Neural cell (in vitro differentiated cells): ENCODE results near the gene TLNRD1.

Experiments
- CTCF ChIP-seq: fragments of 450-650 bp; IDR thresholded peaks from 2 replicates; pipeline ENCODE4 v1.5.1; 2014; ENCODE audit warnings: antibody characterized with exemption, mild to moderate bottlenecking, moderate library complexity; ENCODE audit not compliant: poor library complexity, severe bottlenecking
- EP300 ChIP-seq: fragments of 450-650 bp; conservative IDR thresholded peaks from 2 replicates; pipeline ENCODE4 v1.6.1; 2014; ENCODE audit warnings: antibody characterized with exemption, mild to moderate bottlenecking, moderate library complexity; ENCODE audit not compliant: poor library complexity, severe bottlenecking
- EZH2 ChIP-seq: fragments of 200-600, 300-800 bp; shearing (Covaris generic), sonication (generic); IDR thresholded peaks from 2 replicates; pipeline ENCODE4 v1.6.1; 2014; ENCODE audit warnings: antibody characterized with exemption, low read length, borderline replicate concordance, mild to moderate bottlenecking; ENCODE audit not compliant: insufficient read depth, poor library complexity, severe bottlenecking
- POLR2AphosphoS5 ChIP-seq: IDR thresholded peaks from 2 replicates; pipeline ENCODE4 v1.6.1; 2012
- RAD21 ChIP-seq: fragments of 450-650 bp; conservative IDR thresholded peaks from 2 replicates; pipeline ENCODE4 v1.6.1; 2014; ENCODE audit warnings: antibody characterized with exemption, mild to moderate bottlenecking, moderate library complexity
- SMC3 ChIP-seq: fragments of 450-650 bp; conservative IDR thresholded peaks from 2 replicates; pipeline ENCODE4 v1.6.1; 2014; ENCODE audit warnings: antibody characterized with exemption, mild to moderate bottlenecking, moderate library complexity; ENCODE audit not compliant: poor library complexity
- TAF1 ChIP-seq: IDR thresholded peaks from 2 replicates; pipeline ENCODE4 v1.6.1; 2012; ENCODE audit warnings: low read depth
- TF ChIP-seq, protein P1 (sequence below): IDR thresholded peaks from 2 replicates; pipeline ENCODE4 v1.6.1; 2012; ENCODE audit warnings: borderline replicate concordance

- TF ChIP-seq CTCF, result peak; percentile 91
- no peak for TF ChIP-seq EZH2
- TF ChIP-seq POLR2AphosphoS5, result no peak
- peak; percentile 93 for TF ChIP-seq RAD21
- peak; percentile 89 for TF ChIP-seq SMC3
- TF ChIP-seq TAF1, result no peak
- TF ChIP-seq EP300, result no peak
- TF ChIP-seq, protein P1, sequence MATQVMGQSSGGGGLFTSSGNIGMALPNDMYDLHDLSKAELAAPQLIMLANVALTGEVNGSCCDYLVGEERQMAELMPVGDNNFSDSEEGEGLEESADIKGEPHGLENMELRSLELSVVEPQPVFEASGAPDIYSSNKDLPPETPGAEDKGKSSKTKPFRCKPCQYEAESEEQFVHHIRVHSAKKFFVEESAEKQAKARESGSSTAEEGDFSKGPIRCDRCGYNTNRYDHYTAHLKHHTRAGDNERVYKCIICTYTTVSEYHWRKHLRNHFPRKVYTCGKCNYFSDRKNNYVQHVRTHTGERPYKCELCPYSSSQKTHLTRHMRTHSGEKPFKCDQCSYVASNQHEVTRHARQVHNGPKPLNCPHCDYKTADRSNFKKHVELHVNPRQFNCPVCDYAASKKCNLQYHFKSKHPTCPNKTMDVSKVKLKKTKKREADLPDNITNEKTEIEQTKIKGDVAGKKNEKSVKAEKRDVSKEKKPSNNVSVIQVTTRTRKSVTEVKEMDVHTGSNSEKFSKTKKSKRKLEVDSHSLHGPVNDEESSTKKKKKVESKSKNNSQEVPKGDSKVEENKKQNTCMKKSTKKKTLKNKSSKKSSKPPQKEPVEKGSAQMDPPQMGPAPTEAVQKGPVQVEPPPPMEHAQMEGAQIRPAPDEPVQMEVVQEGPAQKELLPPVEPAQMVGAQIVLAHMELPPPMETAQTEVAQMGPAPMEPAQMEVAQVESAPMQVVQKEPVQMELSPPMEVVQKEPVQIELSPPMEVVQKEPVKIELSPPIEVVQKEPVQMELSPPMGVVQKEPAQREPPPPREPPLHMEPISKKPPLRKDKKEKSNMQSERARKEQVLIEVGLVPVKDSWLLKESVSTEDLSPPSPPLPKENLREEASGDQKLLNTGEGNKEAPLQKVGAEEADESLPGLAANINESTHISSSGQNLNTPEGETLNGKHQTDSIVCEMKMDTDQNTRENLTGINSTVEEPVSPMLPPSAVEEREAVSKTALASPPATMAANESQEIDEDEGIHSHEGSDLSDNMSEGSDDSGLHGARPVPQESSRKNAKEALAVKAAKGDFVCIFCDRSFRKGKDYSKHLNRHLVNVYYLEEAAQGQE, result no peak
Measured at GRCh38 chr15:80970018-80970657, 30.6 kb upstream of the TLNRD1 start.
